K562 (cell line): ENCODE data around the gene TPSAB1. TPM values are rescaled to one million over a fixed set of nuclear protein-coding genes. Genes with fewer than 3 reads are reported as not detected.

ENCODE experiments used
- ATAC-seq: fragments of 200-7000 bp; cut with Tn5 transposase; 3 replicates; pipeline ENCODE4 v1.9.1; 2020; ENCODE audit warnings: moderate library complexity
- BruUV-seq: library from RNA; stranded (reverse); fragments of 400-500 nt; replicated peaks from 2 replicates; lab custom pipeline; 2021; lab: Mats Ljungman, UMichigan
- CTCF ChIA-PET: fragments of 300-600 bp; formaldehyde crosslinking; extraction: SDS; loops from one replicate; lab custom pipeline; 2021; ENCODE audit warnings: low intra/inter-chr PET ratio; lab: Yijun Ruan, JAX
- POLR2A ChIA-PET: fragments of 300-600, 350-650 bp; sonication (Branson Sonifier 250); formaldehyde crosslinking; extraction: SDS; loops from one replicate; lab custom pipeline; 2021; ENCODE audit warnings: antibody characterized with exemption, inconsistent platforms; lab: Yijun Ruan, JAX
- DNase-seq, 4 experiments: peaks; one replicate each; pipeline versions ENCODE4 v3.0.0 to v3.0.0-alpha.2; 2011 to 2018; ENCODE audit warnings: low spot score in 3 of 4, mixed read lengths in 3 of 4; ENCODE audit errors: extremely low read depth in 1 of 4
- FAIRE-seq: peaks from 2 replicates; lab custom pipeline; 2011; peaks lifted over from hg19 to GRCh38; lab: Jason Lieb, UNC
- H2AFZ ChIP-seq: 2 replicates; pipeline ENCODE4 v1.6.0; 2011; ENCODE audit warnings: low read depth, low read length, control low read depth, inconsistent platforms
- H3K27ac ChIP-seq: fragments of 200-600 bp; 3 replicates; pipeline ENCODE4 v1.8.0; 2011; ENCODE audit warnings: low read depth, mild to moderate bottlenecking, control low read depth, inconsistent platforms, low read length, moderate library complexity, mixed read lengths; ENCODE audit errors: extremely low read depth
- H3K27me3 ChIP-seq, 2 experiments: fragments of 300-600 bp in 1 of 2; 2 replicates in 1 of 2; 3 replicates in 1 of 2; pipeline versions ENCODE4 v1.6.0 to v1.8.0; 2011; ENCODE audit warnings: inconsistent platforms in 2 of 2, low read length in 2 of 2, mild to moderate bottlenecking in 1 of 2, mixed read lengths in 1 of 2, moderate library complexity in 1 of 2; ENCODE audit not compliant: control insufficient read depth in 2 of 2, insufficient read depth in 2 of 2
- H3K36me3 ChIP-seq: fragments of 300-600 bp; 3 replicates; pipeline ENCODE4 v1.8.0; 2011; ENCODE audit warnings: mild to moderate bottlenecking, low read length, inconsistent platforms; ENCODE audit not compliant: control insufficient read depth, insufficient read depth
- H3K4me1 ChIP-seq, 2 experiments: fragments of 200-600 bp in 1 of 2; replicated peaks in 1 of 2; 2 replicates in 1 of 2; 3 replicates in 1 of 2; pipeline versions ENCODE4 v1.5.1 to v1.8.0; 2011; ENCODE audit warnings: inconsistent platforms in 2 of 2, low read length in 2 of 2, mild to moderate bottlenecking in 1 of 2, mixed read lengths in 1 of 2, moderate library complexity in 1 of 2; ENCODE audit not compliant: control insufficient read depth in 2 of 2, insufficient read depth in 2 of 2
- H3K4me2 ChIP-seq: 2 replicates; pipeline ENCODE4 v1.6.1; 2011; ENCODE audit warnings: low read length, control low read depth, inconsistent platforms, mixed read lengths; ENCODE audit not compliant: insufficient read depth
- H3K4me3 ChIP-seq: fragments of 200-600 bp; sonication (generic), shearing (Covaris generic); 2 replicates; pipeline ENCODE4 v1.5.1; 2016; ENCODE audit warnings: control low read depth, inconsistent platforms
- H3K79me2 ChIP-seq: fragments of 200-600 bp; 3 replicates; pipeline ENCODE4 v1.8.0; 2011; ENCODE audit warnings: low read length, inconsistent platforms; ENCODE audit not compliant: control insufficient read depth, insufficient read depth
- H3K9ac ChIP-seq, 2 experiments: 2 replicates each; pipeline versions ENCODE4 v1.6.0 to v1.6.1; 2011; ENCODE audit warnings: low read depth in 2 of 2, low read length in 2 of 2, control low read depth in 1 of 2, inconsistent platforms in 1 of 2, mild to moderate bottlenecking in 1 of 2, mixed read lengths in 1 of 2; ENCODE audit not compliant: insufficient read depth in 1 of 2
- H3K9me1 ChIP-seq: one replicate; pipeline ENCODE4 v1.6.0; 2011; ENCODE audit warnings: inconsistent platforms, mild to moderate bottlenecking, low read length, moderate library complexity; ENCODE audit not compliant: control insufficient read depth, insufficient read depth
- H3K9me3 ChIP-seq: replicated peaks from 2 replicates; pipeline ENCODE4 v1.5.1; 2011; ENCODE audit warnings: low read depth, low read length, inconsistent platforms; ENCODE audit not compliant: control insufficient read depth, insufficient read depth
- H4K20me1 ChIP-seq: replicated peaks from 2 replicates; pipeline ENCODE4 v1.6.1; 2011; ENCODE audit warnings: low read length, inconsistent platforms, mixed read lengths; ENCODE audit not compliant: control insufficient read depth, insufficient read depth
- ARID1B ChIP-seq: fragments of 450-650 bp; IDR thresholded peaks from 2 replicates; pipeline ENCODE4 v1.6.1; 2016; ENCODE audit warnings: antibody characterized with exemption, mild to moderate bottlenecking, inconsistent platforms
- EZH2 ChIP-seq: IDR thresholded peaks from 2 replicates; pipeline ENCODE4 v1.6.1; 2012; ENCODE audit warnings: low read depth, mild to moderate bottlenecking, inconsistent platforms, low read length, borderline replicate concordance
- HOMEZ ChIP-seq: fragments of 250-450 bp; sonication (Bioruptor Pico); IDR thresholded peaks from 2 replicates; pipeline ENCODE4 v1.4.0; 2020; ENCODE audit warnings: mild to moderate bottlenecking, moderate library complexity
- NR4A1 ChIP-seq, 2 experiments: fragments of 250-450 bp in 1 of 2; fragments of 450-650 bp in 1 of 2; sonication (Bioruptor Pico) in 1 of 2; IDR thresholded peaks; 2 replicates each; pipeline versions ENCODE4 v1.4.0 to v1.6.1; 2016 to 2020; ENCODE audit warnings: mild to moderate bottlenecking in 2 of 2, missing compliant biosample characterization in 1 of 2, missing genetic modification characterization in 1 of 2, moderate library complexity in 1 of 2
- SOX6 ChIP-seq: fragments of 450-650 bp; IDR thresholded peaks from 2 replicates; pipeline ENCODE4 v1.6.1; 2014; ENCODE audit warnings: mild to moderate bottlenecking
- ZBTB1 ChIP-seq: sonication (generic); formaldehyde crosslinking; IDR thresholded peaks from 2 replicates; pipeline ENCODE4 v1.8.1; 2023; ENCODE audit warnings: missing genetic modification reagents, low read depth, mild to moderate bottlenecking, borderline replicate concordance
- ZNF23 ChIP-seq: fragments of 250-450 bp; sonication (Bioruptor Pico); IDR thresholded peaks from 2 replicates; pipeline ENCODE4 v1.4.0; 2020; ENCODE audit warnings: mild to moderate bottlenecking
- ZNF79 ChIP-seq: fragments of 250-450 bp; sonication (Bioruptor Pico); IDR thresholded peaks from 2 replicates; pipeline ENCODE4 v1.4.0; 2020; ENCODE audit warnings: low read depth, mild to moderate bottlenecking, moderate library complexity
- WGBS: fragments of 100-300 bp; shearing (Covaris generic); methylation state at CpG from one replicate; pipeline ENCODE4 v1.1.6; 2016; ENCODE audit warnings: low coverage, mixed read lengths; ENCODE audit not compliant: insufficient coverage; ENCODE audit errors: missing lambda C conversion rate; 5-methylcytosine and 5-hydroxymethylcytosine counted together
- in situ Hi-C: fragments of 300-500 bp; cut with MboI; formaldehyde crosslinking; loops from 4 replicates; pipeline ENCODE4 v1.15.0; 2018; ENCODE audit warnings: inconsistent platforms, mixed read lengths
- intact Hi-C: fragments of 100-400 bp; cut with micrococcal nuclease; formaldehyde crosslinking; loops from 2 replicates; pipeline ENCODE4 v1.14.2; 2022
- polyA plus RNA-seq, 8 experiments: library from polyadenylated mRNA; depleted of rRNA in 4 of 8; stranded (reverse) in 5 of 8; unstranded in 3 of 8; fragments of >200 nt; fragmentation: Nextera tagmentation in 2 of 8; fragmentation: Illumina TruSeq in 1 of 8; extraction: Ambion mirVana in 2 of 8; extraction: Trizol in 1 of 8; gene quantifications; 2 replicates each; pipeline versions ENCODE4 v1.2.1 to v1.2.3, GENCODE V29; 2011 to 2014; ENCODE audit warnings: inconsistent platforms in 1 of 8, missing spikeins in 1 of 8
- total RNA-seq, 7 experiments: library from RNA; depleted of rRNA in 6 of 7; stranded (reverse); fragments of >200 nt in 6 of 7; fragmentation: Illumina TruSeq in 2 of 7; extraction: Trizol in 2 of 7; gene quantifications; 2 replicates each; pipeline versions ENCODE4 v1.2.1 to v1.2.3, GENCODE V29; 2011 to 2021; ENCODE audit warnings: low replicate concordance in 1 of 7
- TF ChIP-seq, protein P1 (sequence below): fragments of 450-650 bp; conservative IDR thresholded peaks from 2 replicates; pipeline ENCODE4 v1.6.1; 2016; ENCODE audit warnings: missing genetic modification characterization, low read depth, mild to moderate bottlenecking, missing compliant biosample characterization, moderate library complexity

TPSAB1 gene
- total and polyA plus RNA-seq, 9 of the 15 experiments (the other 6 are each of a cell fraction or from before 2014, with no cell fraction given): not detected

GRCh38 chr16:1204933-1205332 is 35.6 kb upstream of the TPSAB1 start:
- intact Hi-C loops (no loop called here), in situ Hi-C loops (no loop called here)
- Histone ChIP-seq H3K4me2 (no peak overlapping the region), H3K27ac (no peak overlapping the region), H3K9ac (no peak overlapping the region; a peak in 1 of 4 replicates), H3K9me1 (no peaks in the 10 kb centered on the region), H4K20me1 (no peaks in the 10 kb centered on the region), H3K4me1 (peaks cover 0 to 45% of the 10 kb centered on the region in 2 experiments; a peak in 2 of 5 replicates), H2AFZ (no peak overlapping the region), H3K79me2 (no peaks in the 10 kb centered on the region), H3K36me3 (no peaks in the 10 kb centered on the region), H3K27me3 (peaks cover 32 to 73% of the 10 kb centered on the region in 2 experiments; a peak in 4 of 5 replicates), H3K9me3 (no peaks in the 10 kb centered on the region), H3K4me3 (no peak overlapping the region)
- WGBS: 1% methylated on average over 9 of the region's 21 CpGs
- CTCF ChIA-PET: no interaction called here
- no peak for DNase-seq
- FAIRE-seq: no peak
- BruUV-seq: no TSS peak
- ATAC-seq: no peak
- POLR2A ChIA-PET: interaction anchor here (0.6 to 0.9 kb wide), 2 partner anchors 10 to 95 kb away, joined by 3 read pairs; no protein-coding TSS in a partner anchor
- no peak for TF ChIP-seq HOMEZ
- TF ChIP-seq, protein P1, sequence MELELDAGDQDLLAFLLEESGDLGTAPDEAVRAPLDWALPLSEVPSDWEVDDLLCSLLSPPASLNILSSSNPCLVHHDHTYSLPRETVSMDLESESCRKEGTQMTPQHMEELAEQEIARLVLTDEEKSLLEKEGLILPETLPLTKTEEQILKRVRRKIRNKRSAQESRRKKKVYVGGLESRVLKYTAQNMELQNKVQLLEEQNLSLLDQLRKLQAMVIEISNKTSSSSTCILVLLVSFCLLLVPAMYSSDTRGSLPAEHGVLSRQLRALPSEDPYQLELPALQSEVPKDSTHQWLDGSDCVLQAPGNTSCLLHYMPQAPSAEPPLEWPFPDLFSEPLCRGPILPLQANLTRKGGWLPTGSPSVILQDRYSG (tag): no peak
- TF ChIP-seq ZNF79 (CRISPR knock-in tag): no peak
- no peak for TF ChIP-seq ZNF23
- TF ChIP-seq ZBTB1 (CRISPR knock-in tag): no peak
- no peak for TF ChIP-seq ARID1B
- no peak for TF ChIP-seq SOX6
- no peak for TF ChIP-seq EZH2
- TF ChIP-seq NR4A1 (CRISPR knock-in tag; IDR thresholded peaks at IDR 0.05): no peak
- no peak for TF ChIP-seq NR4A1 (tag; IDR thresholded peaks at IDR 0.05)
